Activated B cell treated with CpG ODN at 0.5 μM for 24 hours (primary cell): ENCODE data around the gene ALLC. TPM values are rescaled to one million over a fixed set of nuclear protein-coding genes. Genes with fewer than 3 reads are reported as not detected.

Source experiments
- ATAC-seq: fragments of 200-7000 bp; cut with Tn5 transposase; one replicate; pipeline ENCODE4 v1.10.0; 2021; ENCODE audit warnings: low read depth, mild to moderate bottlenecking, moderate library complexity
- CTCF ChIA-PET: fragments of 350-600 bp; sonication (Branson Sonifier 250); formaldehyde crosslinking; loops from one replicate; lab custom pipeline; 2021; ENCODE audit warnings: antibody characterized with exemption; lab: Charles Lee
- POLR2A ChIA-PET: fragments of 350-600 bp; sonication (Branson Sonifier 250); formaldehyde crosslinking; loops from one replicate; lab custom pipeline; 2021; ENCODE audit warnings: antibody characterized with exemption; lab: Charles Lee
- DNase-seq: peaks from one replicate; pipeline ENCODE4 v3.0.0; 2022
- H3K27ac Mint-ChIP-seq: one replicate; pipeline ENCODE4 v1.8.0; 2020; ENCODE audit warnings: mixed read lengths
- H3K27me3 Mint-ChIP-seq: one replicate; pipeline ENCODE4 v1.8.0; 2021; ENCODE audit warnings: mixed read lengths
- H3K36me3 Mint-ChIP-seq: one replicate; pipeline ENCODE4 v1.8.0; 2021; ENCODE audit warnings: low read depth, mixed read lengths
- H3K4me1 Mint-ChIP-seq: one replicate; pipeline ENCODE4 v1.8.0; 2021; ENCODE audit warnings: mixed read lengths
- H3K4me3 Mint-ChIP-seq: one replicate; pipeline ENCODE4 v1.8.0; 2020; ENCODE audit warnings: mild to moderate bottlenecking, mixed read lengths
- H3K9me3 Mint-ChIP-seq: one replicate; pipeline ENCODE4 v1.8.0; 2020; ENCODE audit warnings: mixed read lengths
- CTCF ChIP-seq: fragments of 200-600 bp; IDR thresholded peaks from one replicate; pipeline ENCODE4 v1.8.0; 2022; ENCODE audit warnings: antibody characterized with exemption, mild to moderate bottlenecking
- intact Hi-C: fragments of 100-400 bp; cut with micrococcal nuclease; formaldehyde crosslinking; loops from one replicate; pipeline ENCODE4 v1.15.1; 2024
- total RNA-seq: library from RNA; stranded (reverse); gene quantifications from 2 replicates; pipeline ENCODE4 v1.2.3, GENCODE V29; 2022

ALLC gene
- total RNA-seq, 1 donor from 2014 or later, result not detected

GRCh38 chr2:3647831-3648651 is 10.0 kb upstream of the ALLC start:
- ChIA-PET POLR2A (no interaction called here), CTCF (no interaction called here)
- TF ChIP-seq CTCF, result no peak
- Mint-ChIP-seq H3K27me3 (no peaks in the 10 kb centered on the region), H3K4me1 (peaks cover 16% of the 10 kb centered on the region), H3K36me3 (no peaks in the 10 kb centered on the region), H3K4me3 (no peak overlapping the region), H3K9me3 (no peaks in the 10 kb centered on the region), H3K27ac (no peak overlapping the region)
- DNase-seq (no peak), ATAC-seq (no peak)
- intact Hi-C loops, result no loop called here

GRCh38 chr2:3648652-3649177 is 9.3 kb upstream of the ALLC start:
- Mint-ChIP-seq H3K27ac (no peak overlapping the region), H3K4me3 (no peak overlapping the region), H3K4me1 (peaks cover 16% of the 10 kb centered on the region), H3K27me3 (no peaks in the 10 kb centered on the region), H3K36me3 (no peaks in the 10 kb centered on the region), H3K9me3 (no peaks in the 10 kb centered on the region)
- DNase-seq (no peak), ATAC-seq (no peak)
- ChIA-PET CTCF (interaction anchor here (6.1 kb wide), 1 partner anchor 224 kb away, joined by 52 read pairs; no protein-coding TSS in a partner anchor), POLR2A (no interaction called here)
- intact Hi-C loops, result no loop called here
- no peak for TF ChIP-seq CTCF

DNA sequence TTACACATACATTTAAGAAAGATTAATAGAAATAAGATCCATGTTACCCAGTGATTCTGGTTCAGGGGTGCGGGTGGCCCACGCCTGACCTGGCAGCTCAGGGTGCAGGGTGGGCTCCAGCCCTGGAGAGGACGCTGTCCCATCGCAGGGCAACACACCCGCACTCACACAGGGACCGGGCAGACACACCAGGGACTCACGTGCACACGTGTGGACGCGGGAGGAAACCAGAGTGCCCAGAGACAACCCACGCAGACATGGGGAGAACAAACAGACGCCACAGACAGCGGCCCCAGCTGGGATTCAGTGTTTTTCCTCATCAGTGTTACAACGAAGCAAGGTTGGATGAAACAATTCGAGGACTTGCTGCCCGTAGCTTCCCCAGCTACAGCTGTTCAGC is 8.4 kb upstream of the ALLC start:
- H3K9me3 Mint-ChIP-seq, result no peaks in the 10 kb centered on the region
- no peak overlapping the region for H3K4me3 Mint-ChIP-seq
- H3K27me3 Mint-ChIP-seq, result no peaks in the 10 kb centered on the region
- peaks cover 16% of the 10 kb centered on the region for H3K4me1 Mint-ChIP-seq
- TF ChIP-seq CTCF, result no peak
- ChIA-PET CTCF (interaction anchor here (1.2 to 6.1 kb wide), 2 partner anchors 225 to 228 kb away, joined by 3 to 52 read pairs; no protein-coding TSS in a partner anchor), POLR2A (no interaction called here)
- ATAC-seq, result no peak
- no peak overlapping the region for H3K27ac Mint-ChIP-seq
- DNase-seq, result no peak
- intact Hi-C loops, result no loop called here
- H3K36me3 Mint-ChIP-seq, result no peaks in the 10 kb centered on the region

DNA sequence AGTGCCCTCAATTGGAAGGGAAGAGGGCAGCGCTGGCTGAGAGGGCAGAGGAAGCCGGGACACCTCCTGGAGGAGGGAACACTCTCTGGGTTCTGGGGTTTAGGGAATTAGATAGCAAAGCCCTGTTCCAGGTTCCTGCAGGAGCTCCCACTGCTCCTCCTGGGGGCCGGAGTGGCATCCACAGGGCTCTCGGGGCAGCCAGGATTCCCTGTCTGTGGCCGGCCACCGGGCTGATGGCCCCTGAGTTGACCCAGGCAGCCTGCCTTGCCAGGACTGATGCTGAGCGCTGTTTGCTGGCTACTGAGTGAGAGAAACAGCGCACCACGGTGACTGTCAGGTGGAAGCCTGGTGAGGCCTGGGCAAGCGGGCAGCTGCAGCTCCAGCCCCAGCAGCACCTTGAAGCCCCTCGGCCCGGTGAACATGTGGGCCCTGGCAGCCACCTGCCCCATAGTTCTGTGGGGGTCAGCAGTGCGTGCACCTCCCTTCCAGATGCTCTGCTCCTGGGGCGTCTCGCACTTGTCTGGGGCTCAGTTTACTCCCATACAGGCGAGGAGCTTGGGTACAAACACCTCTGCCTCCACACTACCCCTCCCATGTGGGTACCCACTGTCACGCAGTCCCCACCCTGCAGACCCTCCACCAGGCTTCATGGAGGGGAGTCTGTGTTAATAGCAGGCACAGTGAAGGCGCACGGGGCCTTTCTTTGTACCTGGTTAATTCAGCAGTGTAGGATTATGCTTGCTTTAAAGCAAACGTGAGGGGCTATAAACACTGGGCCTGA is 7.7 kb upstream of the ALLC start:
- Mint-ChIP-seq H3K4me1 (peaks cover 16% of the 10 kb centered on the region), H3K4me3 (no peak overlapping the region), H3K9me3 (no peaks in the 10 kb centered on the region), H3K27ac (no peak overlapping the region), H3K27me3 (no peaks in the 10 kb centered on the region), H3K36me3 (no peaks in the 10 kb centered on the region)
- POLR2A ChIA-PET, result no interaction called here
- no peak for TF ChIP-seq CTCF
- CTCF ChIA-PET, result interaction anchor here (0.6 to 6.1 kb wide), 3 partner anchors 222 to 229 kb away, joined by 3 to 52 read pairs (median 3); no protein-coding TSS in a partner anchor
- ATAC-seq (no peak), DNase-seq (no peak)
- intact Hi-C loops, result loop anchor here (2.0 to 5.0 kb wide), 2 partner anchors 393 to 806 kb away; no protein-coding TSS in a partner anchor
